Urinary bladder (tissue), 4 donors: ENCODE results near the gene MSH6. TPM values are rescaled to one million over a fixed set of nuclear protein-coding genes. Genes with fewer than 3 reads are reported as not detected.

Experiments
- DNase-seq: peaks from one replicate; pipeline ENCODE4 v3.0.0-alpha.2; 2015; ENCODE audit errors: extremely low spot score
- H3K27ac ChIP-seq: one replicate; pipeline ENCODE4 v1.5.1; 2013; ENCODE audit warnings: low read depth, mild to moderate bottlenecking, moderate library complexity
- H3K36me3 ChIP-seq: one replicate; pipeline ENCODE4 v1.6.1; 2013; ENCODE audit warnings: mild to moderate bottlenecking, moderate library complexity; ENCODE audit not compliant: insufficient read depth
- H3K4me1 ChIP-seq: one replicate; pipeline ENCODE4 v1.6.1; 2013; ENCODE audit warnings: mild to moderate bottlenecking, moderate library complexity; ENCODE audit not compliant: insufficient read depth
- H3K4me3 ChIP-seq: one replicate; pipeline ENCODE4 v1.5.1; 2013; ENCODE audit warnings: low read depth, low read length
- WGBS: extraction: QIAGEN DNeasy Blood & Tissue Kit; methylation state at CpG from one replicate; pipeline ENCODE4 v1.1.7; 2013; 5-methylcytosine and 5-hydroxymethylcytosine counted together
- polyA plus RNA-seq: library from polyadenylated mRNA; stranded (reverse); fragments of 200-250 nt; gene quantifications from one replicate; pipeline ENCODE4 v1.2.3, GENCODE V29; 2013
- total RNA-seq: library from RNA; depleted of rRNA; stranded (reverse); fragments of >200 nt; gene quantifications from one replicate; pipeline ENCODE4 v1.2.3, GENCODE V29; 2014
- donor health status: healthy with polysubstance abuse.
- donor health status: healthy.

MSH6 gene
- total and polyA plus RNA-seq, 2 donors, result 28.4 to 64.3 TPM

GRCh38 chr2:47798631-47799030, 15.7 kb downstream of the MSH6 start:
- Histone ChIP-seq H3K4me3 (no peak overlapping the region), H3K36me3 (peaks cover 12% of the 10 kb centered on the region), H3K4me1 (no peaks in the 10 kb centered on the region), H3K27ac (no peak overlapping the region)
- no peak for DNase-seq
- WGBS, result 86% methylated on average over 6 of the region's 6 CpGs

- 94% methylated on average over 6 of the region's 6 CpGs for WGBS
- Histone ChIP-seq H3K27ac (no peak overlapping the region), H3K36me3 (peaks cover 16% of the 10 kb centered on the region), H3K4me1 (no peaks in the 10 kb centered on the region), H3K4me3 (no peak overlapping the region)
- DNase-seq, result no peak
These were observed 16.2 kb downstream of the MSH6 start for GRCh38 chr2:47799031-47799609.

GRCh38 chr2:47801118-47801517, 18.2 kb downstream of the MSH6 start:
- Histone ChIP-seq H3K36me3 (peaks cover 15% of the 10 kb centered on the region), H3K27ac (no peak overlapping the region), H3K4me1 (no peaks in the 10 kb centered on the region), H3K4me3 (no peak overlapping the region)
- WGBS, result 97% methylated on average over 3 of the region's 3 CpGs
- DNase-seq, result no peak

- no peak overlapping the region for H3K4me3 ChIP-seq
- peaks cover 18% of the 10 kb centered on the region for H3K36me3 ChIP-seq
- 97% methylated on average over 7 of the region's 7 CpGs for WGBS
- H3K27ac ChIP-seq, result no peak overlapping the region
- no peak for DNase-seq
- no peaks in the 10 kb centered on the region for H3K4me1 ChIP-seq
These were observed 20.4 kb downstream of the MSH6 start for GRCh38 chr2:47803363-47803762.

GRCh38 chr2:47803770-47804169, 20.8 kb downstream of the MSH6 start:
- Histone ChIP-seq H3K4me1 (no peaks in the 10 kb centered on the region), H3K36me3 (peaks cover 18% of the 10 kb centered on the region), H3K27ac (no peak overlapping the region), H3K4me3 (no peak overlapping the region)
- WGBS, result 93% methylated on average over 1 of the region's 1 CpG
- no peak for DNase-seq

- Histone ChIP-seq H3K4me3 (no peak overlapping the region), H3K27ac (no peak overlapping the region), H3K4me1 (no peaks in the 10 kb centered on the region), H3K36me3 (peaks cover 16% of the 10 kb centered on the region)
- 44% methylated on average over 6 of the region's 6 CpGs for WGBS
- DNase-seq, result no peak
These were observed 22.9 kb downstream of the MSH6 start for GRCh38 chr2:47805850-47806249.

GRCh38 chr2:47808614-47809013, 25.7 kb downstream of the MSH6 start:
- H3K4me1 ChIP-seq, result no peaks in the 10 kb centered on the region
- H3K36me3 ChIP-seq, result peaks cover 10% of the 10 kb centered on the region
- no peak overlapping the region for H3K4me3 ChIP-seq
- no peak for DNase-seq
- 61% methylated on average over 4 of the region's 4 CpGs for WGBS
- no peak overlapping the region for H3K27ac ChIP-seq

- Histone ChIP-seq H3K4me3 (no peak overlapping the region), H3K36me3 (peaks cover 5% of the 10 kb centered on the region), H3K4me1 (no peaks in the 10 kb centered on the region), H3K27ac (no peak overlapping the region)
- 72% methylated on average over 2 of the region's 2 CpGs for WGBS
- DNase-seq, result no peak
These were observed 27.0 kb downstream of the MSH6 start for GRCh38 chr2:47809903-47810302.

- H3K4me3 ChIP-seq, result no peak overlapping the region
- no peak for DNase-seq
- H3K27ac ChIP-seq, result no peak overlapping the region
- H3K36me3 ChIP-seq, result peaks cover 5% of the 10 kb centered on the region
- H3K4me1 ChIP-seq, result no peaks in the 10 kb centered on the region
These were observed 27.9 kb downstream of the MSH6 start for GRCh38 chr2:47810850-47811249.

- H3K27ac ChIP-seq, result no peak overlapping the region
- no peaks in the 10 kb centered on the region for H3K4me1 ChIP-seq
- no peak for DNase-seq
- WGBS, result 74% methylated on average over 1 of the region's 1 CpG
- H3K36me3 ChIP-seq, result peaks cover 5% of the 10 kb centered on the region
- no peak overlapping the region for H3K4me3 ChIP-seq
These were observed 28.7 kb downstream of the MSH6 start for GRCh38 chr2:47811668-47812067.

GRCh38 chr2:47815764-47816163, 32.8 kb downstream of the MSH6 start:
- WGBS, result 97% methylated on average over 10 of the region's 10 CpGs
- peaks cover 4% of the 10 kb centered on the region for H3K36me3 ChIP-seq

GRCh38 chr2:47818777-47819176, 35.8 kb downstream of the MSH6 start:
- WGBS, result 79% methylated on average over 2 of the region's 2 CpGs
- H3K4me3 ChIP-seq, result no peak overlapping the region
- H3K27ac ChIP-seq, result no peak overlapping the region
- peaks cover 5% of the 10 kb centered on the region for H3K36me3 ChIP-seq
- no peaks in the 10 kb centered on the region for H3K4me1 ChIP-seq
- DNase-seq, result no peak

More at GRCh38 chr2:47815764-47816163, 32.8 kb downstream of the MSH6 start:
- H3K4me3 ChIP-seq, result no peak overlapping the region
- no peak for DNase-seq
- H3K27ac ChIP-seq, result no peak overlapping the region
- H3K4me1 ChIP-seq, result no peaks in the 10 kb centered on the region

GRCh38 chr2:47819834-47820233, 36.9 kb downstream of the MSH6 start:
- Histone ChIP-seq H3K27ac (no peak overlapping the region), H3K4me1 (no peaks in the 10 kb centered on the region), H3K36me3 (peaks cover 5% of the 10 kb centered on the region), H3K4me3 (no peak overlapping the region)
- WGBS, result 95% methylated on average over 3 of the region's 3 CpGs
- no peak for DNase-seq

- DNase-seq, result no peak
- peaks cover 7% of the 10 kb centered on the region for H3K36me3 ChIP-seq
- H3K27ac ChIP-seq, result no peak overlapping the region
- no peak overlapping the region for H3K4me3 ChIP-seq
- no peaks in the 10 kb centered on the region for H3K4me1 ChIP-seq
These were observed 39.6 kb downstream of the MSH6 start for GRCh38 chr2:47822518-47822917.

- WGBS, result 98% methylated on average over 2 of the region's 2 CpGs
- no peak overlapping the region for H3K4me3 ChIP-seq
- DNase-seq, result no peak
- H3K36me3 ChIP-seq, result peaks cover 5% of the 10 kb centered on the region
- H3K4me1 ChIP-seq, result no peaks in the 10 kb centered on the region
- H3K27ac ChIP-seq, result no peak overlapping the region
These were observed 50.6 kb downstream of the MSH6 start for GRCh38 chr2:47833516-47833968.
